Measurements from ENCODE around the gene MCC. TPM values are rescaled to one million over a fixed set of nuclear protein-coding genes. Genes with fewer than 3 reads are reported as not detected.

The MCC gene
- total RNA-seq, 1 experiment from 2014 or later: 7.6 TPM

DNA sequence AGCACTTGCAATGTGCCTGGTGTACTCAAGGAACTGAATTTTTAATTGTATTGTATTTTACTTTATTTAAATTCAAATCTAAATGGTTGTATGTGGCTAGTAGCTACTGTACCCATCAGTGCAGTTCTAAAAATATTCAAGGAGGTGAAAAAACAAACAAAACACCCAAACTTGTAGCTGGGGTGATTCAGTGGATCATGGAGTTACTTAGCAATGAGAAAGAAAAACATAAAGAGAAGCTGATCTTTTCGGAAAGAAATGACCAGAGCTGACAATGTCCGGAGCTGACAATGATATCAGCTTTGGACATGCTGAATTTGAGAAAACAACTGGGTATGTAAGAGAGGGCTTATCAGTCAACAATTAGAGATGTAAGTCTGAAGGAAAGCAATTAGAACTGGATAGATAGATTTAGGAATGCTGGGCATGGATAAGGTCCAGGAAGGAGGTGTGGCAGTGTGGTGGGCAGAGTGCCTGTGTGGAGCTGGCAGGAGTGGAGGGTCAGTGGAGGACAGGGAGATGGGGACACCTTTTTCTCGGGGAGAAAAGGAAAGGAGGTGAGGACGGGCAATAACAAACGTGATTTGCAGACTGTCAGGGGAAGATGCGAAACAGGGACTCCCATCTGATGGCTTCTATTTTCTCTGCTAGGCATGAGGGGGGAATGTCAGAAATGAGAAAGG lies 398.5 kb downstream of the MCC start:
- H3K4me1 ChIP-seq (ENCODE audit: insufficient read depth, low read length): peaks cover 2% of the 10 kb centered on the region; the same call in 1 of the 2 replicates
- H3K4me3 Mint-ChIP-seq: no peak overlapping the region
- no peaks in the 10 kb centered on the region for H3K79me2 ChIP-seq (ENCODE audit: insufficient read depth, low read length)
- H4K91ac ChIP-seq (ENCODE audit: insufficient read length, low read depth, low read length): no peak overlapping the region
- H2BK120ac ChIP-seq (ENCODE audit: low read depth, low read length, poor library complexity, severe bottlenecking): no peak overlapping the region
- H3K4me2 ChIP-seq (ENCODE audit: insufficient read depth, insufficient read length, low read length): no peak overlapping the region
- no peak overlapping the region for H3K23ac ChIP-seq (ENCODE audit: insufficient read length, low read depth, low read length)
- no peak overlapping the region for H4K8ac ChIP-seq (replicated peaks; ENCODE audit: insufficient read length, low read depth, low read length)
- no peak overlapping the region for H2AFZ ChIP-seq (ENCODE audit: low read length)
- no peak for DNase-seq
- WGBS (ENCODE audit: extremely low coverage, insufficient read length, low lambda C conversion rate): no CpG with 5 or more reads among the region's 6 CpGs
- H3K27ac ChIP-seq (ENCODE audit: insufficient read length, low read depth, low read length): no peak overlapping the region
- H3K18ac ChIP-seq (ENCODE audit: insufficient read length, low read depth, low read length): no peak overlapping the region
- H3K27me3 Mint-ChIP-seq (ENCODE audit: low read depth): peaks cover 1% of the 10 kb centered on the region; the same call in 1 of the 2 replicates
- no peak overlapping the region for H3K9ac ChIP-seq (ENCODE audit: extremely low read depth, insufficient read length, low read length)
- no peak overlapping the region for H2BK12ac ChIP-seq (ENCODE audit: insufficient read length, low read depth, low read length)
- H3K9me3 Mint-ChIP-seq: no peaks in the 10 kb centered on the region
- no peaks in the 10 kb centered on the region for H3K9me3 ChIP-seq (ENCODE audit: control insufficient read depth, low read depth, low read length)
- H2BK20ac ChIP-seq (ENCODE audit: low read depth, low read length, poor library complexity, severe bottlenecking): no peak overlapping the region
- H3T11ph ChIP-seq (ENCODE audit: low read length): no peak overlapping the region
- H2AK5ac ChIP-seq (ENCODE audit: insufficient read length, low read length): no peak overlapping the region
- H4K5ac ChIP-seq (ENCODE audit: insufficient read length, low read depth, low read length): no peak overlapping the region
- peaks cover 0 to 7% (median 0%) of the 10 kb centered on the region in 3 experiments; a peak in 2 of 7 replicates for H3K36me3 Mint-ChIP-seq (ENCODE audit: insufficient read depth in 1 of 3, low read depth in 3 of 3)
- 0 out of 4 replicates have a peak, but pooled peaks cover 2 to 3% of the 10 kb centered on the region in 2 experiments for H3K4me1 Mint-ChIP-seq
- no peak overlapping the region for H3K14ac ChIP-seq (ENCODE audit: insufficient read depth, low read length)
- no peak overlapping the region for H3K4ac ChIP-seq (ENCODE audit: low read depth, low read length)
- no peak overlapping the region for H3K56ac ChIP-seq (ENCODE audit: insufficient read length, low read depth, low read length)
- H3K23me2 ChIP-seq (ENCODE audit: insufficient read length, low read depth, low read length, poor library complexity, severe bottlenecking): no peaks in the 10 kb centered on the region
- H2BK5ac ChIP-seq (ENCODE audit: insufficient read length, low read length): no peak overlapping the region
- H3K79me1 ChIP-seq (ENCODE audit: insufficient read depth, low read depth, low read length, poor library complexity, severe bottlenecking): no peaks in the 10 kb centered on the region
- no peak overlapping the region for H2BK15ac ChIP-seq (ENCODE audit: low read depth, low read length)
- no peak overlapping the region; a peak in 1 of 7 replicates for H3K27ac Mint-ChIP-seq
- H4K20me1 ChIP-seq (ENCODE audit: control insufficient read depth, insufficient read depth, insufficient read length): no peaks in the 10 kb centered on the region
- no peaks in the 10 kb centered on the region for H3K27me3 ChIP-seq (ENCODE audit: insufficient read depth, low read length)
- TF ChIP-seq CTCF (conservative IDR thresholded peaks at IDR 0.05): no peak

Measured in H9 (cell line).